T-helper 17 cell (primary cell): ENCODE results near the gene ESRRB. TPM values are rescaled to one million over a fixed set of nuclear protein-coding genes. Genes with fewer than 3 reads are reported as not detected.

Experiments
- ATAC-seq: fragments of 150-1000 bp; cut with Tn5 transposase; 2 replicates; pipeline ENCODE4 v1.10.0; 2021; ENCODE audit warnings: mild to moderate bottlenecking, moderate library complexity
- DNase-seq, 3 donors: peaks; one replicate each; pipeline versions ENCODE4 v3.0.0 to v3.0.0-alpha.2; 2020 to 2021
- H3K9me3 ChIP-seq: one replicate; pipeline ENCODE4 v1.7.0; 2013; ENCODE audit warnings: low read length, mild to moderate bottlenecking; ENCODE audit not compliant: control insufficient read depth, poor library complexity, severe bottlenecking
- H3K27ac Mint-ChIP-seq: one replicate; pipeline ENCODE4 v1.8.0; 2022; ENCODE audit warnings: mild to moderate bottlenecking, moderate library complexity, mixed read lengths
- H3K27me3 Mint-ChIP-seq: one replicate; pipeline ENCODE4 v1.8.0; 2022; ENCODE audit warnings: mixed read lengths
- H3K36me3 Mint-ChIP-seq: one replicate; pipeline ENCODE4 v1.8.0; 2022; ENCODE audit warnings: low read depth, mixed read lengths
- H3K4me1 Mint-ChIP-seq: one replicate; pipeline ENCODE4 v1.8.0; 2022; ENCODE audit warnings: mild to moderate bottlenecking, mixed read lengths
- H3K4me3 Mint-ChIP-seq: one replicate; pipeline ENCODE4 v1.8.0; 2022; ENCODE audit warnings: mild to moderate bottlenecking, moderate library complexity, mixed read lengths
- total RNA-seq, 4 donors: library from RNA in 2 of 4; stranded (reverse) in 2 of 4; gene quantifications; one replicate each; pipeline ENCODE4 v1.2.3 and lab custom pipeline; 2022 to 2026

The ESRRB gene
- total RNA-seq, 2 donors from 2014 or later = 0.40 TPM; not detected in 1

GRCh38 chr14:76339728-76340615 is 36.0 kb upstream of the ESRRB start:
- H3K36me3 Mint-ChIP-seq = peaks cover 5% of the 10 kb centered on the region
- ATAC-seq (no peak), DNase-seq (no peak)
- peaks cover 2% of the 10 kb centered on the region for H3K4me1 Mint-ChIP-seq
- H3K27me3 Mint-ChIP-seq = peaks cover 60% of the 10 kb centered on the region
- H3K27ac Mint-ChIP-seq = no peak overlapping the region
- no peak overlapping the region for H3K4me3 Mint-ChIP-seq
- H3K9me3 ChIP-seq = peaks cover 3% of the 10 kb centered on the region

GRCh38 chr14:76343386-76343785 is 32.6 kb upstream of the ESRRB start:
- Mint-ChIP-seq H3K4me3 (no peak overlapping the region), H3K27ac (no peak overlapping the region), H3K4me1 (no peaks in the 10 kb centered on the region), H3K36me3 (peaks cover 3% of the 10 kb centered on the region), H3K27me3 (peaks cover 55% of the 10 kb centered on the region)
- peaks cover 3% of the 10 kb centered on the region for H3K9me3 ChIP-seq
- DNase-seq (no peak), ATAC-seq (no peak)

- Mint-ChIP-seq H3K27me3 (peaks cover 61% of the 10 kb centered on the region), H3K27ac (no peak overlapping the region), H3K4me1 (peaks cover 2% of the 10 kb centered on the region), H3K4me3 (no peak overlapping the region), H3K36me3 (peaks cover 3% of the 10 kb centered on the region)
- ATAC-seq (no peak), DNase-seq (no peak)
- peaks cover 3% of the 10 kb centered on the region for H3K9me3 ChIP-seq
These were observed 29.4 kb upstream of the ESRRB start for GRCh38 chr14:76346391-76347160.

GRCh38 chr14:76348898-76349297 is 27.0 kb upstream of the ESRRB start:
- H3K4me3 Mint-ChIP-seq = no peak overlapping the region
- no peak for ATAC-seq
- H3K27me3 Mint-ChIP-seq = peaks cover 68% of the 10 kb centered on the region
- H3K9me3 ChIP-seq = no peaks in the 10 kb centered on the region
- H3K4me1 Mint-ChIP-seq = peaks cover 7% of the 10 kb centered on the region
- no peak overlapping the region for H3K27ac Mint-ChIP-seq
- peaks cover 2% of the 10 kb centered on the region for H3K36me3 Mint-ChIP-seq
- no peak for DNase-seq

- H3K36me3 Mint-ChIP-seq = peaks cover 2% of the 10 kb centered on the region
- peaks cover 7% of the 10 kb centered on the region for H3K4me1 Mint-ChIP-seq
- no peaks in the 10 kb centered on the region for H3K9me3 ChIP-seq
- H3K27me3 Mint-ChIP-seq = peaks cover 66% of the 10 kb centered on the region
- DNase-seq = no peak
- no peak overlapping the region for H3K27ac Mint-ChIP-seq
- H3K4me3 Mint-ChIP-seq = no peak overlapping the region
- ATAC-seq = no peak
These were observed 25.9 kb upstream of the ESRRB start for GRCh38 chr14:76349993-76350392.

- Mint-ChIP-seq H3K27ac (no peak overlapping the region), H3K36me3 (peaks cover 2% of the 10 kb centered on the region), H3K27me3 (peaks cover 66% of the 10 kb centered on the region), H3K4me3 (no peak overlapping the region), H3K4me1 (peaks cover 7% of the 10 kb centered on the region)
- DNase-seq (no peak), ATAC-seq (no peak)
- no peaks in the 10 kb centered on the region for H3K9me3 ChIP-seq
These were observed 25.3 kb upstream of the ESRRB start for GRCh38 chr14:76350671-76351070.

GRCh38 chr14:76351941-76352340 is 24.0 kb upstream of the ESRRB start:
- peaks cover 70% of the 10 kb centered on the region for H3K27me3 Mint-ChIP-seq
- DNase-seq = no peak
- no peak overlapping the region for H3K4me3 Mint-ChIP-seq
- peaks cover 7% of the 10 kb centered on the region for H3K4me1 Mint-ChIP-seq
- H3K27ac Mint-ChIP-seq = no peak overlapping the region
- H3K9me3 ChIP-seq = no peaks in the 10 kb centered on the region
- no peak for ATAC-seq
- peaks cover 2% of the 10 kb centered on the region for H3K36me3 Mint-ChIP-seq

GRCh38 chr14:76352639-76353281 is 23.2 kb upstream of the ESRRB start:
- H3K27me3 Mint-ChIP-seq = peaks cover 78% of the 10 kb centered on the region
- ATAC-seq = peak; percentile 57

GRCh38 chr14:76354310-76354709 is 21.6 kb upstream of the ESRRB start:
- peaks cover 7% of the 10 kb centered on the region for H3K4me1 Mint-ChIP-seq
- peaks cover 81% of the 10 kb centered on the region for H3K27me3 Mint-ChIP-seq
- DNase-seq (no peak), ATAC-seq (no peak)
- H3K9me3 ChIP-seq = no peaks in the 10 kb centered on the region
- peaks cover 2% of the 10 kb centered on the region for H3K36me3 Mint-ChIP-seq
- no peak overlapping the region for H3K27ac Mint-ChIP-seq
- H3K4me3 Mint-ChIP-seq = no peak overlapping the region

More at GRCh38 chr14:76352639-76353281, 23.2 kb upstream of the ESRRB start:
- H3K9me3 ChIP-seq = no peaks in the 10 kb centered on the region
- Mint-ChIP-seq H3K4me1 (peaks cover 7% of the 10 kb centered on the region), H3K4me3 (no peak overlapping the region), H3K27ac (no peak overlapping the region), H3K36me3 (peaks cover 2% of the 10 kb centered on the region)
- peak; percentile 22 to 46 (median 31) for DNase-seq

GRCh38 chr14:76355771-76356170 is 20.2 kb upstream of the ESRRB start:
- H3K9me3 ChIP-seq = no peaks in the 10 kb centered on the region
- Mint-ChIP-seq H3K36me3 (peaks cover 2% of the 10 kb centered on the region), H3K4me1 (peaks cover 7% of the 10 kb centered on the region), H3K27ac (no peak overlapping the region), H3K4me3 (no peak overlapping the region), H3K27me3 (peaks cover 81% of the 10 kb centered on the region)
- DNase-seq (no peak), ATAC-seq (no peak)

- H3K27ac Mint-ChIP-seq = no peak overlapping the region
- DNase-seq = no peak
These were observed 4.9 kb upstream of the ESRRB start for GRCh38 chr14:76371066-76371465.

GRCh38 chr14:76373456-76373855 is 2.5 kb upstream of the ESRRB start:
- H3K9me3 ChIP-seq = no peaks in the 10 kb centered on the region
- H3K4me1 Mint-ChIP-seq = peaks cover 2% of the 10 kb centered on the region
- no peaks in the 10 kb centered on the region for H3K36me3 Mint-ChIP-seq
- no peak overlapping the region for H3K27ac Mint-ChIP-seq
- no peak for DNase-seq
- no peak for ATAC-seq
- peaks cover 71% of the 10 kb centered on the region for H3K27me3 Mint-ChIP-seq
- no peak overlapping the region for H3K4me3 Mint-ChIP-seq

More at GRCh38 chr14:76371066-76371465, 4.9 kb upstream of the ESRRB start:
- no peak for ATAC-seq
- Mint-ChIP-seq H3K27me3 (peaks cover 73% of the 10 kb centered on the region), H3K36me3 (peaks cover 2% of the 10 kb centered on the region), H3K4me1 (peaks cover 2% of the 10 kb centered on the region), H3K4me3 (no peak overlapping the region)
- H3K9me3 ChIP-seq = no peaks in the 10 kb centered on the region

GRCh38 chr14:76375484-76375883 is 453 bp upstream of the ESRRB start:
- Mint-ChIP-seq H3K36me3 (peaks cover 2% of the 10 kb centered on the region), H3K27me3 (peaks cover 81% of the 10 kb centered on the region), H3K4me3 (no peak overlapping the region), H3K4me1 (peaks cover 2% of the 10 kb centered on the region), H3K27ac (no peak overlapping the region)
- no peak for DNase-seq
- no peak for ATAC-seq
- no peaks in the 10 kb centered on the region for H3K9me3 ChIP-seq
